ENCODE measurements around the gene MAP4K1. TPM values are rescaled to one million over a fixed set of nuclear protein-coding genes. Genes with fewer than 3 reads are reported as not detected.

The MAP4K1 gene
- total RNA-seq, 4 donors from 2014 or later: 2.3 to 7.1 (median 5.1) TPM

GRCh38 chr19:38640368-38640767 is 22.6 kb upstream of the MAP4K1 start:
- no peak for TF ChIP-seq CTCF (IDR thresholded peaks at IDR 0.05; ENCODE audit: low read depth)

GRCh38 chr19:38639679-38640078 is 21.9 kb upstream of the MAP4K1 start:
- TF ChIP-seq CTCF (IDR thresholded peaks at IDR 0.05; ENCODE audit: low read depth): no peak

GRCh38 chr19:38638461-38638860 is 20.7 kb upstream of the MAP4K1 start:
- no peak for TF ChIP-seq CTCF (IDR thresholded peaks at IDR 0.05; ENCODE audit: low read depth)

GRCh38 chr19:38635483-38636399 is 18.0 kb upstream of the MAP4K1 start:
- TF ChIP-seq CTCF (IDR thresholded peaks at IDR 0.05; ENCODE audit: low read depth): no peak

GRCh38 chr19:38634757-38635482 is 17.2 kb upstream of the MAP4K1 start:
- TF ChIP-seq CTCF (IDR thresholded peaks at IDR 0.05; ENCODE audit: low read depth): no peak

- TF ChIP-seq CTCF (IDR thresholded peaks at IDR 0.05; ENCODE audit: low read depth): no peak
These were observed 14.9 kb upstream of the MAP4K1 start for GRCh38 chr19:38632476-38633213.

Data from subcutaneous adipose tissue (tissue), 4 donors.